HUDEP-2 (cell line): ENCODE results near the gene SHB.
"Not testable (repeated sequence)": the region's sequence is repeated elsewhere in the genome, so short reads cannot be mapped to it uniquely, and the experiment has no call there.

Source experiments
- DNase-seq, 76 experiments: peaks; one replicate each; lab custom pipeline; 2025; ENCODE audit not compliant: unreplicated experiment in 76 of 76; lab: John Stamatoyannopoulos, UW

SHB gene

DNA sequence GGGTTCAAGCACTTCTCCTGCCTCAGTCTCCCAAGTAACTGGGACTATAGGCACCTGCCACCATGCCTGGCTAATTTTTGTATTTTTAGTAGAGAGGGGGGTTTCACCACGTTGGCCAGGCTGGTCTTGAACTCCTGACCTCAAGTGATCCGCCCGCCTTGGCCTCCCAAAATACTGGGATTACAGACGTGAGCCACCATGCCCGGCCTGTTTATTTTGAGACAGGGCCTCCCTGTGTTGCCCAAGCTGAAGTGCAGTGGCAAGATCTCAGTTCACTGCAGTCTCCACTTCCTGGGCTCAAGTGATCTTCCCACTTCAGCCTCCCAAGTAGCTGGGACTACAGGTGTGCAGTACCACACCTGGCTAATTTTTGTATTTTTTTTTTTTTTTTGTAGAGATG lies 159.2 kb downstream of the SHB start:
- DNase-seq: not testable (repeated sequence)

DNA sequence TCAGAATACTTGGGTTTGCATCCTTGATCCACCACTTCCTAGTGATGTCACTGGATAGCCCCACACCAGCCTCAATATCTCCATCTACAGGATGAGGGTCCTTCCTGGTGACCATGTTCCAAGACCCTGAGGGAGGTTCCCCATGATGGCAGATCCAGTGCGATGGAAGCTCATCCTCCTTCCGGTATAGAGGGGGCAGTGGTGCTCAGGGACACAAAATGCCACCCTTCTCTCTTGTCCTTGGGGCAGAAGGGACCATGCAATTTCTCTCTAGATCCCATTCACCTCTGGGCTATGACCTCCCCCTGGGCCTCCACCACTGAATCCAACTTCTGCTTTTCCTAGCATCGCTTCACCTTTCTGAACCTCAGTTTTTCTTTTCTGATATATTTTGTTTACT lies 159.7 kb downstream of the SHB start:
- no peak for DNase-seq

- no peak for DNase-seq
Observed at GRCh38 chr9:37908698-37909186, 160.3 kb downstream of the SHB start.

DNA sequence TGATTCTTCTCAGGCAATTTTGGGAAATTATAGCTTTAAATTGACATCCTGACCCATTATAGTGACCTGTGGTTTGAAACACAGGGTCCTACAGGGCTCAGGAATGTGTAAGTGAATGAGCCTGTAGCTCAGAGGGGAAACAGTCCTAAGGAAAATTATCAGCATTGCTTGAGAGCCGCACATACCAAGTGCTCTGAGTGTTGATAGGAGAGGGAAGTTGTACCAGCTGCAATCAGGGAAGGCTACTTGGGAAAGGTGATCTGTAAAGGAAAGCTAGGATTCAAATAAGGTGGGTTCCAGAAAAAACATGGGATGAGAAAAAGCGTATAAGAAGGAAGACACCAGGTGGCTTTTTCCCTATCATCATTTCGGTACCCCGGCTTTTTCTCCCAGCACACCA lies 160.7 kb downstream of the SHB start:
- no peak for DNase-seq

DNA sequence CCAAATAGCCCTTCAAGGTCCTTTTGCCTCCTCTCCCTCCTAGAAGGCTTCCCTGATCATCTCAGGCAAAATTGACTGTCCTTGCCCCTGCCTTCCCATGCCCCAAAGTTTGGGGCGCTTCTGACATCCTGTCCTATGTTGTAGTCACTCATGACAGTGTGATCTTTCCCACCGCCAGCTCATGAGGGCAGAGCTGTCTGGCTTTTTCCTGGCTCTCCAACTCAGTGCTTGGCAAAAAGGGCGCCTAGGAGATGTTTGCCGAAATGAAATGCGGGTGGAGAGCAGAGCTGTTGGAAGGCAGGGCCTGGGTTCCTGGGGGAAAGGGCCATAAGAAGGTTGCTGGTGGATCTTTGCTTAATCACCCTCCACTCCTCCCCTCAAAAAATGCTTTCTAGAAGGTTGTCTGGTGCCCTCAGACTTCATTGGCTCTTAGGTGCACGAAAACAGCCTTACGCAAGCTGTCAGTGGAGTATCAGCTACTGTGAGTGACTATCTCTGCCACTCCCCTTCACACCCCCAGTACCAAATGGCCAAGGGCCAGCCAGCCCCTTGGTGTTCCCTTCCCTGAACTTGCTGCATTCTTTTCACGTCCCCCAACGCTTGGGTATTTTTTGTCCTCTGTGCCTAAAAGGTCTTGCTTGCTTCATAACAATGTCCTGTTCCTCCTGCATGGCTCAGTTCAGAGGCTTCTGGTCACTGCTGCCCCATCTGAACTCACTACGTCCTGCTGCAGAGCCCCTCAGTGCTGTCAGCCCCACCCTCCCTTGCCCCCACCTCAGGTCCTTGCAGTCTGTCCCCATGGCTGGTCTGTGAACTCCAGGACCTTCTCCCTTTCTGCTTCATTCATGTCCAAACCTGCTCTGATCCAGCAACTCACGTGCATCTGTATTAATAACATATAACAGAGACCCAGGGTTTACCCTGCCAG lies 162.5 kb downstream of the SHB start:
- DNase-seq: no peak

- DNase-seq: no peak
Observed at GRCh38 chr9:37905776-37906175, 163.3 kb downstream of the SHB start.

- peak in 1 of 76 experiments; percentile 14 for DNase-seq
Observed at GRCh38 chr9:37905131-37905505, 163.9 kb downstream of the SHB start.

DNA sequence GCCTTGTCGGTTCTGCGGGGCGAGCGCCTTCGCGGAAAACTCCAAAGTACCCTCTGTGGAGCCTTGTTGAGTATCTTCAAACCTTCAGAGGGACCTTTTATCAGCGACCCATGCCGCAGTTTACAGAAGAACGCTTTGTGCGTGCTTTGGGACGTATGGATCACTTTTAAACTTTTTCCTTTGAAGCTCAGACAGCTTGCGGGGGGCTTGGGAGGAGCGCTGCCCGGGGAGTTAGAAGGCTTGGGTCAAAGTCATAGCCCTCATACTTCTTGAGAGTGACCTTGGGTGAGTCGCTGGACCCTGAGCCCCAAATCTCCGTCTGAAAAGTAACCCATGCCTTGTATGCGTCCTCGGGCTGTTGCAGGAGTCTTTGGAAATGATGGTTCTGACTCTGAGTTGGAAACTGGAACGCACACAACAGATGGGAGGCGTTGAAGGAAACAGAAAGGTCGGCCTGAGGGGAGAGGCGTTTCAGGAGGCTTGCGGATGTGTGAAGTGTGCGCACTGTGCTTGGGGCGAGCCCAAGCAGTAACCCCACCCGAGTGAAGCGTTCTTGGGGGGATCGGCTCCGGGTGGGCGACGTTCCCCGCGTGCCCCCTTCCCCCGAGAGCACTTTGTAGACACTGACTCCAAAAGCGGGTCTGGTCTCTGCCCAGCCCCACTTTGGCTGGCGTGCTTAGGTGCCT lies 164.4 kb downstream of the SHB start:
- no peak for DNase-seq

DNA sequence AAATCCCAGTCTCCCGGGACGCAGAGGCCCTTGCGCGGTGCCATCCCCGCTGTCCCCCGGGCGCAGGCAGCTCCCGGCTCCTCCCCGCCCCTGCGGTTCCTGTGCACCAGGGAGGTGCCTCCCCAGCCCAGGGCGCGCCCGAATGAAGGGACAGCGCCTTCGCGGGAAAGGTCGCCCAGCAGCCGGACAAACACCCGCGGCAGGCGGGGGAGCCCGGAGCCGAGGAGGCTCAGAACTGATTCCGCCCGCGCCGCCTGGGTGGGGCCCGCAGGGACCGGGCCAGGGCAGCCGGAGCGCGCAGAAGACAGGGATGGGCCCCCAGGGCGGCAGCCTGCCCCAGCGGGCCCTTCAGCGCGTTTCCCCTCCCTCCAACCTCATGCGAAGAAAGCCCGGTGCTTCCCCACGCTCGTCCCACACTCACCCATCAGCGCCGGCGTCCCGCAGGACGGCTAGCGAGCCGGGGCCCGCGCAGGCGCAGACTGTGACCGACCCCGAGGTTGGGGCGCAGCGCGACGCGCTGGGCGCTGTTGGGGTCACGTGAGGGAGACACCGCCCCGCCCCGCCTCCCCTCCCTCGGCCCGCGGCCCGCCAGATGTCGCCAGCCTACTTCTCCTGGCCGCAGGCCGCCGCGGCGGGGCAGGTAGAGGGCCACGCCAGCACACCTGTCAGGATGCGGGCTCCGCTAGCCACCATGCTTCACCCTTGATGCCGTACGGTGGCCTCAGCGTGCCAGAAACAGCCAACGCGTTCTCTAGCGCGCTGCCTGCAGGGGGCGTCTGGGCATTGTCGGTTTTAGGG lies 165.2 kb downstream of the SHB start, which contains the start of gene SLC25A51:
TSS of gene SLC25A51 (minus strand) at position 481 of the 798 bp plus-strand sequence. CDS start 15,577 bp downstream, outside the sequence.
- peak in 73 of 76 experiments; percentile 38 to 93 (median 81) for DNase-seq

DNA sequence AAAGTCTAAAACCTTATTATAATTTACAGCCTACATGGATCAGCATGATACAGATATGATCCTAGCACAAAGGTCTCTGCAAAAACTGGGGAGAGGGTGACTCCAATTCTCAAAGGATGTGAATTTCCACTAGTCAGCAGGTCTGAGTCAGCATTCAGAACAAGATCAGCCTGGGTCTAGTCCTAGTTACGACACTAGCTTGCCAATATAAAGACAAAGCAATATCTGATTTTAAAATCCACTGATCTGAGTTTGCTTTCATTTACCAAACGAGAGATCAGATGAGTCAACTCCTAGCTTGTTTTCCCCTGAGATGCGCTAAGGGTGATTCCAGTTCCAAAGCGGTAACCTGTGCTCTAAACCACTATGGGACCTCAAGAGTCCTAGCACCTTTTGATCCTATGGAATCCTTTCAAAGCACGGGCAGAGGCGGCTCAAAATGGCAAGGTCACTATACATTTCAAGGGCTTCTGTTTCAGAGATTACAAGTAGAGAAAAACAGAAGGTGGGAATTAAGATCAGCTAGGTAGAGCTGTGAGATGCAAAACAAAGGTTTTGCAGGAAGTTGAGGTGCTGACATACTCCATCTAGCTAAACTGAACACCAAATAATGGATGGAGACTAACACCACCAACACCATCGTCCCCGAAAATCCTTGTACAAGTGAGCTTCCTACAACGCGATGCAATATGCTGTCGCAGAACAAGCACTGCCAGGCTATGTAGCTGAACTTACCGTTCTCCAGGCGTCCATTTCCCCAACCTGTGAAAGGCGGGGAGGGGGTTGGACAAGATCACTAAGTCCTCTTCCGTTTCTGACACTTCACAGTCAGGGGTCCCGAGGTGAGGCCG lies 166.0 kb downstream of the SHB start:
- peak in 14 of 76 experiments; percentile 2 to 41 (median 18) for DNase-seq

GRCh38 chr9:37902131-37902530 lies 166.9 kb downstream of the SHB start:
- no peak for DNase-seq

DNA sequence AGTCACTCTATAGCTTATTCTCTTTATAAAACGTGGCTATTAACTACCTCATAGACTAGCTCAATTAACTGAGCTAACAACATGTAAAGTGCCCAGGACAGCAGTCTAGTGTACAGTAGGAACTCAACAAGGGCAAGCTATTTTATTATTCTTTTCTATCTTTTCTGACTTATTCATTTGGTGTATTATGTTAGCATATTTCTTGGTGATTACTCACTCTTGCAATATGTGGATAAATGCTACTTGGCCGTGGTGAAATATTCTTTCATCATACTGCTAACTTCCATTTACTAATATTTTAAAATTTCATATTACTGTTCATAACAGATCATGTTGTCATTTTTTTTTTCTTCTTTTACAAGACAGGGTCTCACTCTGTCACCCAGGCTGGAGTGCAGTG lies 170.0 kb downstream of the SHB start:
- no peak for DNase-seq

DNA sequence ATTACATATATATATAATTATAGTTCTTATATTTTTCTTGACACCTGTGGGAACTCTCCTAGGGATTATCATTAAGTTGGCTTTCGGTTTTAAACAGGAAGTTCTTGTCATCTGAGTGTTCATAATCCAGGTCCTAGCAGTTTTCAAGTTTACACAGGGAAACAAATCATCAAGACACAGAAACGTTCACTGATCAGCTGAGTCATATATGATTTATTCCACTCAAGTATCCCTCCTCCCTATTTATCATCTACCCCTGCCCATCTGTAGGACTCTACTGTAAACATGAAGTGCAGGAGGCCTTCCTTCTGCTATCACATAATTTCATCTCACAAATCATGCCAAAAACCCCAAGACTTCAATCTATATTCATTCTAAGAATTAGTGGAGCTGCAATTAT lies 171.4 kb downstream of the SHB start:
- DNase-seq: no peak

- DNase-seq: no peak
Observed at GRCh38 chr9:37892063-37892462, 177.0 kb downstream of the SHB start.

DNA sequence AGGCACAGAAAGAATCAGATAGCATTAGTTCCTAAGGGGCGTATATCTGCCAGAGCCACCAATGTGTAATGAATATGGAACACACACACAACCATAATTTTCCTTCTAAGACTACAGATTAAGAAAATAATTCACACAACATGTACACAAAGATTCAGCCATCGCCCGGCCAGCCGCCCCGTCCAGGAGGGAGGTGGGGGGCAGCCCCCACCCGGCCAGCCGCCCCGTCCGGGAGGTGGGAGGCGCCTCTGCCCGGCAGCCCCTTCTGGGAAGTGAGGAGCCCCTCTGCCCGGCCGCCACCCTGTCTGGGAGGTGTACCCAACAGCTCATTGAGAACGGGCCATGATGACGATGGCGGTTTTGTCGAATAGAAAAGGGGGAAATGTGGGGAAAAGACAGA lies 178.0 kb downstream of the SHB start:
- DNase-seq: not testable (repeated sequence)

DNA sequence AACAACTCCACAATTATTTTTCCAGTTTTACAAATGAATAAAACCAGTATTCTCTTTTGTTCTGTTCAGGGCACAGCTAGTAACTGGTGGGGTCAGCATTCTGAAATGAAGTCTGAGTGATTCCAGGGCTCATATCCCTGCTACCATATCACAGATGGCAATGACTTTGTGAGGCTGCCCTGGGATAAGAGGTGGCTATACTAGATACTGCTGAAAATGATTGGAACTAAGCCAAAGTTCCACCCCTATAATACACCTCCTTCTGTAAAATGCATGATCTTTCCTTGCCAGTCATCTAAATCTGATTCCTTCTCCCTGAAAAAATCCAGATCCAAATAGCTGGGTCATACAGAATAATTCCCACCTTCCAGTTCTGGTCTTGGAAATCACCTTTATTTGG lies 179.5 kb downstream of the SHB start:
- DNase-seq: peak in 9 of 76 experiments; percentile 10 to 44 (median 21)

DNA sequence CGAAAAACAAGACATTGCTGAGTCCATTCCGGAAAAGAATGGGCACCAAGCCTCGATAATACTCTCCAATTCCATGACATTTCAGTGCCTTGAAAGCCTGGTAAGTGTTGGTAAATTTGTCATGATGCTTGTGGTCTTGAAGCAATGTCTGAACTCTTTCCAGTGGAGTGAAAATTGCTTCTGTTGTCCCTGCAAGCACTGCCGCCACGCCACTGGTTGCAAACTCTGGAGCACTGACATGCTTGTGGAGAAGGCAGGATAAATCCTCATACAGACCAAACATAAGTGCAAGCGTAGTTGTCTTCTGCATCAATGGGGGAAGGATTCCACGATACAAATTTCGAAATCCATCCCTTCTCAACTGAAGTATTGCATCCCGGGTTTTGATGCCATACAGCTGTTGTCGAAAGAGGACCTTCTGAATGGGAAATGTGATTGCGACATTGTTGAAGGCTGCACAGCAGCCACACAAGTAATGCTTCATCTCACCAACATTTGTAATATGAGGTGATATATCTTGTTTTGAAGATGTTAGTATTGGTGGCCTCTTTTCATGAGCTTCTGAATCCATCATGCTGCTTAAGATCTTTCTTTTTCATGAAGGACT lies 180.9 kb downstream of the SHB start:
- DNase-seq: not testable (repeated sequence)

DNA sequence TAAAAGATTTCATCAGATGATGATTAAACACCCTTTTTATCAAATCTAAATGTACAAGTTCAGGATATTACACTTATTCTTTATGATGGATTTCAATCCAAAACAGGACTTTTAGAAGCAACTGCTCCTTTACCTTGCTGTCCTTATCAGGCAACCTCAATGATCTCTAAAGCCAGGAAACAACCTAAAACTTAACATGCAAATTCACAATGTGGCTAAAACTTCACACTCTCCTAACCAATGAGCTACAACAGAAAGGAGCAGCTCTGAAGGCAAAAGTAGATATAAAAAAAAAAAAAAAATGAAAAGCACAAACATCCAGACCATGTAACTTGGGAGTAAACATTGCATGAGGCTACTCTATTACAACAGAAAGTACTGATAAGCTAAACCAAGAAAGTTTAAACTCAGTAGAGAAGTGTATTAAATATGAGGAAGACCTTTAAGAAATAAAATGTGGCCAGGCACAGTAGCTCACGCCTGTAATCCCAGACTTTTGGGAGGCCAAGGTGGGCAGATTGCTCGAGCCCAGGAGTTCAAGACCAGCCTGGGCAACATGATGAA lies 188.0 kb downstream of the SHB start:
- DNase-seq: no peak

DNA sequence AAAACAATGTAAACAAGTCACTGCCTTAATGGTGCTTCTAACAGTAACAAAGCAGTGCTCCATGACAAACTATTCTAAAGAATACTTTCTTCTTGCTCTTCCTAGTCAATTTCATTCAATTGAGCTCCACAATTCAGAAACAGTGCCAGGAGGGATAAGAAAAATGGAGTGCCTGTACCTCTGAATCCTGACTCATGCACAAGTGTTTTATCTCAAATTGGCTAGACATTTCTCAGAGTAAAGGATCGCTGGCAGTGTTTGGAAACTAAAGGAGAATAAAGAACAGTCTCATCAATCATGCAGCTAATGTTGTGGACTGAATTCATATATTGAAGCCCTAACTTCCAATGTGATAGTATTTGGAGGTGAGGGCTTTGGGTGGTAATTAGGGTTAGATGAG lies 192.7 kb downstream of the SHB start:
- no peak for DNase-seq
